Measurements from ENCODE around the gene MARK2. TPM values are rescaled to one million over a fixed set of nuclear protein-coding genes. Genes with fewer than 3 reads are reported as not detected.

The MARK2 gene
- total and polyA plus RNA-seq, 10 of the 15 experiments (the other 5 are each of a cell fraction or from before 2014, with no cell fraction given) = 0.19 to 29.5 (median 13.2) TPM

DNA sequence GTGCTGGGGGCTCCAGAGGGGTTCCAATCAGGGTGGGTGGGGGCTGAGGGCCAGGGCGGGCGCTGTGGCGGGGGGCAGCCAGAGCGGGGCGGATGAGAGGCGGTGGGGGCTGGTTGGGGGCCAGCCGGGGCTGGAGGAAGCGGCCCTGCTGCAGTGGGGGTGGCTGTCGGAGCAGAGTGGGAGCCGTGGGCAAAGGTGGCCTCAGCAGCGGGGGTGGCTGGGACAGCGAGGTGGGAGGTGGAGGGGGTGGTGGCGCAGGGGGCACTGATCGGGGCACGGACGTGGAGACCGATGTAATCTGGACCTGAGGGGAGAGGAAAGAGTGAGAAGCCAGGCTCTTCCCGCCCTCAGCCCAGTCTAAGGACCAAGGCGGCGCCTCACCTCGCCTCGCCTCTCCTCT is 73.0 kb downstream of the MARK2 start:
- H3K9ac ChIP-seq (ENCODE audit: control insufficient read depth, insufficient read depth, low read length) = no peak overlapping the region
- intact Hi-C loops (cut with micrococcal nuclease; ENCODE audit: unreplicated experiment) (no loop called here), in situ Hi-C loops (cut with MboI) (no loop called here)
- WGBS (ENCODE audit: insufficient coverage, insufficient replicate concordance, low lambda C conversion rate, missing lambda C conversion rate) = 91% methylated on average over 5 of the region's 22 CpGs
- ChIA-PET SMC1A (ENCODE audit: uncharacterized antibody, unreplicated experiment) (no interaction called here), RAD21 (ENCODE audit: unreplicated experiment) (no interaction called here), POLR2A (no interaction called here), CTCF (interaction anchor here (1.4 kb wide), 1 partner anchor 9 kb away, joined by 3 read pairs; no protein-coding TSS in a partner anchor)
- DNase-seq (ENCODE audit: low read depth, low spot score) = no peak
- no peak overlapping the region for H2AFZ ChIP-seq (ENCODE audit: control insufficient read depth, low read depth, low read length)
- H3K36me3 ChIP-seq (ENCODE audit: control insufficient read depth in 2 of 2, insufficient read depth in 2 of 2, low read length in 1 of 2) = peaks cover 6 to 13% of the 10 kb centered on the region in 2 experiments; a peak in 3 of 4 replicates
- no peaks in the 10 kb centered on the region for H4K20me1 ChIP-seq (ENCODE audit: control insufficient read depth, insufficient read depth)
- no peak overlapping the region for H3K27ac ChIP-seq (ENCODE audit: control insufficient read depth, insufficient read depth)
- no peak overlapping the region for H3K4me2 ChIP-seq (ENCODE audit: control insufficient read depth, insufficient read depth)
- FAIRE-seq = no peak
- no peaks in the 10 kb centered on the region for H3K9me3 ChIP-seq (replicated peaks; ENCODE audit: control insufficient read depth, insufficient read depth, low read length)
- H3K4me3 ChIP-seq = no peak overlapping the region
- ATAC-seq = no peak
- peaks cover 3% of the 10 kb centered on the region for H3K4me1 ChIP-seq (ENCODE audit: control insufficient read depth, insufficient read depth, low read length)
- BruUV-seq (replicated peaks) = no TSS peak
- no peaks in the 10 kb centered on the region; a peak in 1 of 4 replicates for H3K27me3 ChIP-seq (replicated peaks in 1 of 2; ENCODE audit: control insufficient read depth in 2 of 2, insufficient read depth in 2 of 2, low read length in 1 of 2)
- H3K79me2 ChIP-seq (ENCODE audit: control insufficient read depth, insufficient read depth, low read length) = no peaks in the 10 kb centered on the region
- TF ChIP-seq, protein P1, sequence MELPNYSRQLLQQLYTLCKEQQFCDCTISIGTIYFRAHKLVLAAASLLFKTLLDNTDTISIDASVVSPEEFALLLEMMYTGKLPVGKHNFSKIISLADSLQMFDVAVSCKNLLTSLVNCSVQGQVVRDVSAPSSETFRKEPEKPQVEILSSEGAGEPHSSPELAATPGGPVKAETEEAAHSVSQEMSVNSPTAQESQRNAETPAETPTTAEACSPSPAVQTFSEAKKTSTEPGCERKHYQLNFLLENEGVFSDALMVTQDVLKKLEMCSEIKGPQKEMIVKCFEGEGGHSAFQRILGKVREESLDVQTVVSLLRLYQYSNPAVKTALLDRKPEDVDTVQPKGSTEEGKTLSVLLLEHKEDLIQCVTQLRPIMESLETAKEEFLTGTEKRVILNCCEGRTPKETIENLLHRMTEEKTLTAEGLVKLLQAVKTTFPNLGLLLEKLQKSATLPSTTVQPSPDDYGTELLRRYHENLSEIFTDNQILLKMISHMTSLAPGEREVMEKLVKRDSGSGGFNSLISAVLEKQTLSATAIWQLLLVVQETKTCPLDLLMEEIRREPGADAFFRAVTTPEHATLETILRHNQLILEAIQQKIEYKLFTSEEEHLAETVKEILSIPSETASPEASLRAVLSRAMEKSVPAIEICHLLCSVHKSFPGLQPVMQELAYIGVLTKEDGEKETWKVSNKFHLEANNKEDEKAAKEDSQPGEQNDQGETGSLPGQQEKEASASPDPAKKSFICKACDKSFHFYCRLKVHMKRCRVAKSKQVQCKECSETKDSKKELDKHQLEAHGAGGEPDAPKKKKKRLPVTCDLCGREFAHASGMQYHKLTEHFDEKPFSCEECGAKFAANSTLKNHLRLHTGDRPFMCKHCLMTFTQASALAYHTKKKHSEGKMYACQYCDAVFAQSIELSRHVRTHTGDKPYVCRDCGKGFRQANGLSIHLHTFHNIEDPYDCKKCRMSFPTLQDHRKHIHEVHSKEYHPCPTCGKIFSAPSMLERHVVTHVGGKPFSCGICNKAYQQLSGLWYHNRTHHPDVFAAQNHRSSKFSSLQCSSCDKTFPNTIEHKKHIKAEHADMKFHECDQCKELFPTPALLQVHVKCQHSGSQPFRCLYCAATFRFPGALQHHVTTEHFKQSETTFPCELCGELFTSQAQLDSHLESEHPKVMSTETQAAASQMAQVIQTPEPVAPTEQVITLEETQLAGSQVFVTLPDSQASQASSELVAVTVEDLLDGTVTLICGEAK (IDR thresholded peaks at IDR 0.05; ENCODE audit: borderline replicate concordance) = no peak
- TF ChIP-seq ZBED1 (IDR thresholded peaks at IDR 0.05; ENCODE audit: borderline replicate concordance) (no peak), TARDBP (IDR thresholded peaks at IDR 0.05; ENCODE audit: borderline replicate concordance) (no peak), WRNIP1 (IDR thresholded peaks at IDR 0.05; ENCODE audit: borderline replicate concordance, low read depth, low read length) (no peak), RFX5 (IDR thresholded peaks at IDR 0.05; ENCODE audit: low read depth, low read length) (no peak), RAD51 (IDR thresholded peaks at IDR 0.05) (no peak), MEF2A (IDR thresholded peaks at IDR 0.05; ENCODE audit: insufficient read depth, low read depth, low read length) (no peak), SUZ12 (IDR thresholded peaks at IDR 0.05; ENCODE audit: unreplicated experiment) (no peak), KDM1A (IDR thresholded peaks at IDR 0.05; ENCODE audit: borderline replicate concordance) (no peak), HDAC6 (IDR thresholded peaks at IDR 0.05; ENCODE audit: unreplicated experiment) (no peak), SIN3A (IDR thresholded peaks at IDR 0.05; ENCODE audit: low read depth, low read length) (no peak), TAF1 (IDR thresholded peaks at IDR 0.05; ENCODE audit: borderline replicate concordance, low read depth, low read length) (no peak), MXI1 (IDR thresholded peaks at IDR 0.05; ENCODE audit: low read depth, low read length) (no peak), BACH1 (IDR thresholded peaks at IDR 0.05; ENCODE audit: borderline replicate concordance) (no peak)
- TF ChIP-seq, protein P2, sequence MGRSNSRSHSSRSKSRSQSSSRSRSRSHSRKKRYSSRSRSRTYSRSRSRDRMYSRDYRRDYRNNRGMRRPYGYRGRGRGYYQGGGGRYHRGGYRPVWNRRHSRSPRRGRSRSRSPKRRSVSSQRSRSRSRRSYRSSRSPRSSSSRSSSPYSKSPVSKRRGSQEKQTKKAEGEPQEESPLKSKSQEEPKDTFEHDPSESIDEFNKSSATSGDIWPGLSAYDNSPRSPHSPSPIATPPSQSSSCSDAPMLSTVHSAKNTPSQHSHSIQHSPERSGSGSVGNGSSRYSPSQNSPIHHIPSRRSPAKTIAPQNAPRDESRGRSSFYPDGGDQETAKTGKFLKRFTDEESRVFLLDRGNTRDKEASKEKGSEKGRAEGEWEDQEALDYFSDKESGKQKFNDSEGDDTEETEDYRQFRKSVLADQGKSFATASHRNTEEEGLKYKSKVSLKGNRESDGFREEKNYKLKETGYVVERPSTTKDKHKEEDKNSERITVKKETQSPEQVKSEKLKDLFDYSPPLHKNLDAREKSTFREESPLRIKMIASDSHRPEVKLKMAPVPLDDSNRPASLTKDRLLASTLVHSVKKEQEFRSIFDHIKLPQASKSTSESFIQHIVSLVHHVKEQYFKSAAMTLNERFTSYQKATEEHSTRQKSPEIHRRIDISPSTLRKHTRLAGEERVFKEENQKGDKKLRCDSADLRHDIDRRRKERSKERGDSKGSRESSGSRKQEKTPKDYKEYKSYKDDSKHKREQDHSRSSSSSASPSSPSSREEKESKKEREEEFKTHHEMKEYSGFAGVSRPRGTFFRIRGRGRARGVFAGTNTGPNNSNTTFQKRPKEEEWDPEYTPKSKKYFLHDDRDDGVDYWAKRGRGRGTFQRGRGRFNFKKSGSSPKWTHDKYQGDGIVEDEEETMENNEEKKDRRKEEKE (IDR thresholded peaks at IDR 0.05) = no peak
- TF ChIP-seq, protein P3, sequence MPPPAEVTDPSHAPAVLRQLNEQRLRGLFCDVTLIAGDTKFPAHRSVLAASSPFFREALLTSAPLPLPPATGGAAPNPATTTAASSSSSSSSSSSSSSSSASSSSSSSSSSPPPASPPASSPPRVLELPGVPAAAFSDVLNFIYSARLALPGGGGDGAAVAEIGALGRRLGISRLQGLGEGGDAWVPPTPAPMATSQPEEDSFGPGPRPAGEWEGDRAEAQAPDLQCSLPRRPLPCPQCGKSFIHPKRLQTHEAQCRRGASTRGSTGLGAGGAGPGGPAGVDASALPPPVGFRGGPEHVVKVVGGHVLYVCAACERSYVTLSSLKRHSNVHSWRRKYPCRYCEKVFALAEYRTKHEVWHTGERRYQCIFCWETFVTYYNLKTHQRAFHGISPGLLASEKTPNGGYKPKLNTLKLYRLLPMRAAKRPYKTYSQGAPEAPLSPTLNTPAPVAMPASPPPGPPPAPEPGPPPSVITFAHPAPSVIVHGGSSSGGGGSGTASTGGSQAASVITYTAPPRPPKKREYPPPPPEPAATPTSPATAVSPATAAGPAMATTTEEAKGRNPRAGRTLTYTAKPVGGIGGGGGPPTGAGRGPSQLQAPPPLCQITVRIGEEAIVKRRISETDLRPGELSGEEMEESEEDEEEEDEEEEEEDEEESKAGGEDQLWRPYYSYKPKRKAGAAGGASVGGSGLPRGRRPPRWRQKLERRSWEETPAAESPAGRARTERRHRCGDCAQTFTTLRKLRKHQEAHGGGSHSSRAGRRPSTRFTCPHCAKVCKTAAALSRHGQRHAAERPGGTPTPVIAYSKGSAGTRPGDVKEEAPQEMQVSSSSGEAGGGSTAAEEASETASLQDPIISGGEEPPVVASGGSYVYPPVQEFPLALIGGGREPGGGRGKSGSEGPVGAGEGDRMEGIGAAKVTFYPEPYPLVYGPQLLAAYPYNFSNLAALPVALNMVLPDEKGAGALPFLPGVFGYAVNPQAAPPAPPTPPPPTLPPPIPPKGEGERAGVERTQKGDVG (CRISPR knock-in tag; IDR thresholded peaks at IDR 0.05) = no peak

Data from GM12878 (cell line).